Activated CD4-positive, alpha-beta T cell treated with anti-CD3 and anti-CD28 coated beads, Interleukin-2, amount 10 ng/mL, durations not matched to agents 24 days and 14 days (primary cell): ENCODE data around the gene CFP. TPM values are rescaled to one million over a fixed set of nuclear protein-coding genes. Genes with fewer than 3 reads are reported as not detected.

Source experiments
- DNase-seq: peaks from one replicate; pipeline ENCODE4 v3.0.0; 2022
- H3K27ac Mint-ChIP-seq: one replicate; pipeline ENCODE4 v1.8.0; 2022; ENCODE audit warnings: mild to moderate bottlenecking, mixed read lengths
- H3K27me3 Mint-ChIP-seq: one replicate; pipeline ENCODE4 v1.8.0; 2022; ENCODE audit warnings: mixed read lengths
- H3K36me3 Mint-ChIP-seq: one replicate; pipeline ENCODE4 v1.8.0; 2022; ENCODE audit warnings: low read depth, mild to moderate bottlenecking, mixed read lengths
- H3K4me1 Mint-ChIP-seq: one replicate; pipeline ENCODE4 v1.8.0; 2021; ENCODE audit warnings: mixed read lengths
- H3K4me3 Mint-ChIP-seq: one replicate; pipeline ENCODE4 v1.8.0; 2022; ENCODE audit warnings: mild to moderate bottlenecking, moderate library complexity, mixed read lengths
- H3K9me3 Mint-ChIP-seq: one replicate; pipeline ENCODE4 v1.8.0; 2021; ENCODE audit warnings: mixed read lengths
- intact Hi-C: fragments of 100-400 bp; cut with micrococcal nuclease; formaldehyde crosslinking; loops from one replicate; pipeline ENCODE4 v1.15.1; 2023
- total RNA-seq: library from RNA; stranded (reverse); gene quantifications from 2 replicates; pipeline ENCODE4 v1.2.3, GENCODE V29; 2022

Gene CFP
- total RNA-seq, 1 donor from 2014 or later: 4.0 TPM

DNA sequence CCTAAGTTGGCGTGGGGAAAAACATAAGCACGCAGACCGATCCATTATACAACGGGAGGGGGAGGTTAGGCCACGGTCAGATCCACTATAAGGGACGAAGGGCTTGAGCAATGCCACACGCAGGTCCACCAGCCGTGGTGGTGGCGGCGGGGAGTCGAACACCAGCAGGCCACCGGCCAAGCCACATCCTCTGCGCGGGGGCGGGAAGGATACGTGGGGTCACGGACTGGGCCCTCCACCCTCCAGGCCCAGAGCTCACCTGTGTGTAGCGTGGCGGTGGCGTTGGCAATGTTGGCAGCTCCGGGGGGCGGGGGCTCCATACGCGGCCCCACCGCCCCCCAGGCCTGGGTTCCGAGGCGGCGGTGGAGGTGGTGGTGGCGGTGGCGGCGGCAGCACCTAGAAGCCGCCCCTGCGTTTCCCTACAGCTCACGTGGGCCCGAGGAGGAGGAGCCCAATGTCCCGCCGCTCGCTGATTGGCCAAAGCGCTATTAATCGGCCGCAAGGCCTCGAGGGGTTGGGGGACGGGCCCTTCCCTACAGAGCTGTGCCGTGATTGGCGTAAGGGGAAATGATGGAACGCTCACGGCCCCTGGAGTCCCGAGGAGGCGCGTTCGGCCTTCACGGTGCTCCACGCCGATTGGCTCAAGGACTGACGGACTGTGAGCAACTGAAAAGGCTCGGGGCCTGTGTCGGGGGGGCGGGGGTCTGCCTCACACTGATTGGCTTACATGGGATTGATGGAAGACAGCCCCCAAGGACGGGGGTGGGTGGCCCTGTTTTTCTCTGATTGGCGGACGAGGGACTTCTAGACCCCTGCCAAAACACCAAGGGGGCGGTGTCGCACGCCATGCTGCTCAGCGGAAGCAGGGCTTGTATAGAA is 20.7 kb upstream of the CFP start, which contains the start of gene ELK1:
Gene ELK1, minus strand, starts transcription at position 400 of the 879 bp plus-strand sequence. CDS start 9,122 bp downstream, outside the sequence.
- Mint-ChIP-seq H3K36me3 (peaks cover 61% of the 10 kb centered on the region), H3K4me1 (peaks cover 49% of the 10 kb centered on the region), H3K4me3 (peak within 1 kb of the TSS; percentile 93), H3K27ac (peak within 1 kb of the TSS; percentile 94), H3K27me3 (no peaks in the 10 kb centered on the region), H3K9me3 (no peaks in the 10 kb centered on the region)
- intact Hi-C loops: loop anchor here (1.0 to 10.0 kb wide), 11 partner anchors 8 to 827 kb away; partner anchors contain the start of genes ARAF, CDK16, FTSJ1 and TIMP1
- DNase-seq: peak; percentile 96

DNA sequence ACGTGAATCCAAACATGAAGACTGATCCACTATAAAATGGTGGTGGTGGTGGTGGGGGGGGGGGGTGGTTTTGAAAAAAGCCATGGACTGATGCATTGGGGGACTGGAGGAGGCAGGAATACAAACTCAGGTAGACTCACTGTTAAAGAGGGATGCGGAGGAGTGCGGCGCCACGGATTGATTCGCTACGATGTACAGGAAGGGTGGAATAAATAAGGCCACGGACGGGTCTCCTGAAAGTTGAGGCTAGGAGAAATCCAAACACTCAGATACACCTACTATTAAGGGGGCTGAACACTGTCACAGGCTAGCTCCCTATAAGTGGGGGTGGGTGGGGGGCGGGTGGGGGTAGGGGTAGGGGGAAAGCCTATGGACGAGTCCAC is 20.0 kb upstream of the CFP start:
- H3K9me3 Mint-ChIP-seq: no peaks in the 10 kb centered on the region
- DNase-seq: no peak
- peak overlapping the region; percentile 93 for H3K4me3 Mint-ChIP-seq
- H3K36me3 Mint-ChIP-seq: peaks cover 58% of the 10 kb centered on the region
- H3K4me1 Mint-ChIP-seq: peaks cover 53% of the 10 kb centered on the region
- peak overlapping the region; percentile 89 for H3K27ac Mint-ChIP-seq
- intact Hi-C loops: loop anchor here (1.0 to 10.0 kb wide), 11 partner anchors 9 to 828 kb away; partner anchors contain the start of genes ARAF, CDK16, FTSJ1 and TIMP1
- H3K27me3 Mint-ChIP-seq: no peaks in the 10 kb centered on the region

DNA sequence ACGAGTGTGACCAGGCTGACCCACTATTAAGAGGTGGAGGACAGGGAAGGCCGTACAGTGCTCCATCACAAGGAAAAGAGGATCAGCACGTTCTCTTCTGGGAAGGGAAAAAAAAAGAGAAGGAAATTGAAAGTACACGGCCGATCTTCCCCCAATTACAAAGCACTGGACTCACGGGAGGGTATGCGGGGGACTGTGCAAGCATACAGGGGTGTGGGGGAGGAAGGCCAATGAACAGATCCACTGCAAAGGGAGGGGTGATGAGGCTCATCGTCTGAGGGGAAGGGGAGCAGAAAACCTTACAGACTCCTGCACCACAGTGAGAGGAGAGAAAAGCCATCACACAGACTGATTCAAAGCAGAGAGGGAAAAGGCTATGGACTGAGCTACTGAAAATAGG is 19.5 kb upstream of the CFP start:
- H3K36me3 Mint-ChIP-seq: peaks cover 59% of the 10 kb centered on the region
- H3K27me3 Mint-ChIP-seq: no peaks in the 10 kb centered on the region
- H3K4me3 Mint-ChIP-seq: peak overlapping the region; percentile 93
- H3K9me3 Mint-ChIP-seq: no peaks in the 10 kb centered on the region
- intact Hi-C loops: no loop called here
- DNase-seq: no peak
- peaks cover 55% of the 10 kb centered on the region for H3K4me1 Mint-ChIP-seq
- H3K27ac Mint-ChIP-seq: peak overlapping the region; percentile 89

DNA sequence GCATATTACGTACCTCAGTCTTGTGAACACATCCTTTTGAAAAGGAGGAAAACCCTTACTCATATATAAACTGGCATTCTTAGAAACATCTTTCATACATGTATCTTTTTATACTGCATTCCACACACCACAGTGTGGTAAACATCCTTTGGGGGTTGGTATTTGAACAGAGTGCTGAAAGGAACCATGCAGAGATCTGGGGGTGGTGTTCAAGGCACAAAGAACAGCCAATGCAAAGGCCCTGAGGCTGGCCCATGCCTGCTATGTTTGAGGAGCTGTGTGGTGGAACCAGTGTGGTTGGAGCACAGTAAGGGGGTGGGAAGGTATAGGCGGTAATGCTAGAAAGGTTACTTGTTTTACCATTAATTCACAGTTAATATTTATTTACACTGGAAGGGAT is 18.6 kb upstream of the CFP start:
- H3K4me3 Mint-ChIP-seq: peak overlapping the region; percentile 93
- H3K36me3 Mint-ChIP-seq: peaks cover 55% of the 10 kb centered on the region
- H3K27me3 Mint-ChIP-seq: no peaks in the 10 kb centered on the region
- peaks cover 60% of the 10 kb centered on the region for H3K4me1 Mint-ChIP-seq
- intact Hi-C loops: no loop called here
- H3K27ac Mint-ChIP-seq: peak overlapping the region; percentile 89
- peak; percentile 68 for DNase-seq
- H3K9me3 Mint-ChIP-seq: no peaks in the 10 kb centered on the region

DNA sequence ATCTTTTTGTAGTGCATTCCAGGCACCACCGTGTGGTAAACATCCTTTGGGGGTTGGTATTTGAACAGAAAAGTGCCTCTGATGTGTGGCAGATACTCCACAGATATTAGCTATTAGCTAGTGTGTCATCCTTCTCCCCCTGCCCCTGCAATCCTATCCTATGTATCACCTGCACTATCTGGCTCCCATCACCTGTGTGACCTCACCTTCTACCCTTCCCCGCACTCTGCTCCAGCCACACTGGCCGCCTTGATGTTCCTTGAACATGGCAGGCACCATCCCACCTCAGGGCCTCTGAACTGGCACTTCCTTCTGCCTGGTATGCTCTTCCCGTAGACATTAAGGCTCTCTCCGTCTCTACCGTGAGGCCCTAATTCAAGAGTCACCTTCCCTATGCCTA is 16.9 kb upstream of the CFP start:
- H3K36me3 Mint-ChIP-seq: peaks cover 45% of the 10 kb centered on the region
- intact Hi-C loops: no loop called here
- peak overlapping the region; percentile 22 for H3K4me3 Mint-ChIP-seq
- H3K4me1 Mint-ChIP-seq: peaks cover 49% of the 10 kb centered on the region
- H3K27ac Mint-ChIP-seq: peak overlapping the region; percentile 61
- H3K27me3 Mint-ChIP-seq: no peaks in the 10 kb centered on the region
- no peaks in the 10 kb centered on the region for H3K9me3 Mint-ChIP-seq
- no peak for DNase-seq

DNA sequence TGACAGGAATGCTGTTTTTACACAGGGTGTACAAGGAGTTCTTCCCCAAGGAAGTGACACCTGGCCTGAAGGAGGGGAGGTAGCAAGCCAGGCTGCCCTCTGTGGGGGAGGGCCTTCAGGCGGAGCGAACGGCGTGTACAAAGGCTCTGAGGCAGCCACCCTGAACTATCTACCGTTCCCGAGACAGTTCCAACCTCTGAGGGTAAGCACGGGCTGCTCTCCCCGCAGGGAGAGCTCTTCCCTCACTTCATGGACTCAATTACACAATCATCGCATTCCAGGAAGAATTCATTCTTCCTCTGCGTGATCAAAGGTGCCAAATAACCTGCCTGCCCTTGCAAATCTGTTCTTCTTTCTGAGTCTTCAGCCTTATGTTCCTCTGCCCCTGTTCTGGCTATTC is 15.8 kb upstream of the CFP start:
- no peak overlapping the region for H3K4me3 Mint-ChIP-seq
- no peaks in the 10 kb centered on the region for H3K27me3 Mint-ChIP-seq
- H3K27ac Mint-ChIP-seq: no peak overlapping the region
- intact Hi-C loops: no loop called here
- H3K9me3 Mint-ChIP-seq: no peaks in the 10 kb centered on the region
- no peak for DNase-seq
- peaks cover 38% of the 10 kb centered on the region for H3K4me1 Mint-ChIP-seq
- H3K36me3 Mint-ChIP-seq: peaks cover 47% of the 10 kb centered on the region

DNA sequence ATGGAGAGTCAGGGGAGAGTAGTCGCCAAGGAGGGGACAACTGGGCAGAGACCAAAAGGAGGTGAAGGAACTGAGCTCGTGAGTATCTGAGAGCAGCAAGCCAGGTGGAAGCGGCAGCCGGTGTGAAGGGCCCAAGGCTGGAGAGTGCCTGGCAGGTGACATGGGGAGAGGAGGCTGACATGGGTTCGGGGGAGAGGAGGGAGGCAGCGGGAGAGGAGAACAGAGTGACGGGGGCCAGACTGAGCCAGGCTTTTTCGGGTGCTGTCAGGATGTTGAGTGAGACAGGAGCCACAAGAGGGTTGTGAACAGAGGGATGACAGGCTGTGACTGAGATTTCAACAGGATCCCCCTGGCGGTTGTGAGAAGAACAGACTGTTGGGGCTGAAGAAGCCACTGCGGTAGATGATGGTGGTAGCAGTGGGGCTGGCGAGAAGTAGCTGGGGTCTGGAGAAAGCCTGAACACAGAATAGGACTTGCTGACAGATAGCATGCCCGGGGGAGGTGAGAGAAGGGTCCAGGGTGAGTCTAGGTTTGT is 14.9 kb upstream of the CFP start:
- H3K27me3 Mint-ChIP-seq: no peaks in the 10 kb centered on the region
- H3K27ac Mint-ChIP-seq: peak overlapping the region; percentile 66
- DNase-seq: no peak
- intact Hi-C loops: no loop called here
- H3K4me1 Mint-ChIP-seq: peaks cover 38% of the 10 kb centered on the region
- H3K9me3 Mint-ChIP-seq: no peaks in the 10 kb centered on the region
- no peak overlapping the region for H3K4me3 Mint-ChIP-seq
- H3K36me3 Mint-ChIP-seq: peaks cover 56% of the 10 kb centered on the region

DNA sequence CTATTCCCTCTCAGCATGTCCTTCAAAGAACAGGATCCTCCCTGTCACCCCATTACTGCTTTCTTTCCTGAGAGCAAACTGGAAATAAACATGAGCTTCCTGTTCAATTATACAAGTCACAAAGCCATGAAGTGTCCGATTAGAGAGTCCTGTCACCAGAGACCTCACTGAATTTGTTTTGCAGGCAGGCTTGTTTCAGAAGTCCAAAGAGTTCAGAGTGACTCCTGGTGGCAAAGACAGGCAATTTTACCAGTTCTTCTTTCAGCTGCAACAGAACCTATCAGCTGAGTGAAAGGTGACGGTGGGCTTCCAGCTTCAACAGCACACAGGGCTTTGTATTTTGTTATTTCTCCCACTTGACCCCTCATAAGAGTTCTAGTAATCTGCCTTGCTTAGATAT is 14.2 kb upstream of the CFP start:
- intact Hi-C loops: no loop called here
- no peaks in the 10 kb centered on the region for H3K9me3 Mint-ChIP-seq

DNA sequence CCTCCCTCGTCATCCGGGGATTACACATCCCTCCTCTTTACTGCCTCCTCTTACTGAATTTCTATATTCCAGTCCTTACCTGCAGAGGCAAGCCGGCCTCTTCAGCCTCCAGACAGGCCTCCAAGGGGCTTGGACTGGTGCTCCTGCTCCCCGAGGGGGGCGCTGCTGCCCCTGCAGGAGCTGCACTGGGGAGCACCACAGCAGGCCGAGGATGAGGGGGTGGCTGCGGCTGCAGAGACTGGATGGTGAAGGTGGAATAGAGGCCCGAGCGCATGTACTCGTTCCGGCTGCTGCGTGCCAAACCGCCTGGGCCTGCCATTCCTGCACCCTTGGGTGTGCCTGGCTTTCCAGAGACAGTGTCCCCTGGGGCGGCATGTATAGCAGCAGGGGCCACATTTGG is 9.1 kb upstream of the CFP start:
- no peak for DNase-seq
- H3K4me3 Mint-ChIP-seq: peak overlapping the region; percentile 66
- intact Hi-C loops: loop anchor here (5.0 kb wide), 1 partner anchor 57 kb away; the partner anchor contains the start of gene TIMP1
- H3K36me3 Mint-ChIP-seq: peaks cover 58% of the 10 kb centered on the region
- H3K27ac Mint-ChIP-seq: no peak overlapping the region
- H3K27me3 Mint-ChIP-seq: no peaks in the 10 kb centered on the region
- H3K4me1 Mint-ChIP-seq: peaks cover 23% of the 10 kb centered on the region
- no peaks in the 10 kb centered on the region for H3K9me3 Mint-ChIP-seq

More for the DNA sequence above, 14.2 kb upstream of the CFP start:
- Mint-ChIP-seq H3K36me3 (peaks cover 56% of the 10 kb centered on the region), H3K4me1 (peaks cover 35% of the 10 kb centered on the region), H3K27ac (no peak overlapping the region), H3K4me3 (no peak overlapping the region), H3K27me3 (no peaks in the 10 kb centered on the region)
- no peak for DNase-seq

DNA sequence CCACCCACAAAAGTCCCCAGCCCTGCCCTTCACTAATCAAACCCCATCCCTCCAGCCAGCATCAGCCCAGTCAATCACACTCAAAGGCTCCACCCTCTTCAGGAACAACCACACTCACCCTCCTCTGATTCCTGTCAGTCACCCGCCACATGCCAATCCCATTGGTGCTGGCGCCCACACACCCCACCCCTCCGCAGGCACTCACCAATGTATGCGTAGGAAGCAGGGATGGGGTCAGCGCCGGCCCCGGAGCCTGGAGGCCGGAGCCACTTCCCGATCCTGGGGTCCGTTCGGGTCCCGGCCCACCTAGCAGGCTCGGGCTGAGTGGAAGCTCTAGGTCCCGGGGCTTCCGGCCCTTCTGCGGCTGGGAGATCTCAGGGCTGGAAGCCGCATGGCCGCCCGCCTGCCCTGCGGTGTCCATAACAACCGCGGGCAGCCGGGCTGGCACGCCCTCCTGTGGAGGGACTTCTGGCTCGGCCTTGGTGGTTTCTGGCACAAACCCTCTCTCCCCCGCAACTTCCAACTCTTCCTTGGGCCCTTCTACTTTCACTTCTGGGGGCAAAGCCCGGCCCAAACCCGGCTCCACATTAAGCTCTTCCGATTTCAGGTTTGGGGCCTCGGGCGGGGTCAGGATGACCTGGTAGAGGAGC is 7.9 kb upstream of the CFP start:
- Mint-ChIP-seq H3K9me3 (no peaks in the 10 kb centered on the region), H3K27me3 (no peaks in the 10 kb centered on the region), H3K27ac (peak overlapping the region; percentile 17), H3K4me1 (peaks cover 21% of the 10 kb centered on the region), H3K4me3 (peak overlapping the region; percentile 66), H3K36me3 (peaks cover 58% of the 10 kb centered on the region)
- intact Hi-C loops: loop anchor here (2.0 to 5.0 kb wide), 2 partner anchors 13 to 55 kb away; partner anchors contain the start of genes ELK1 and TIMP1
- DNase-seq: peak; percentile 76

DNA sequence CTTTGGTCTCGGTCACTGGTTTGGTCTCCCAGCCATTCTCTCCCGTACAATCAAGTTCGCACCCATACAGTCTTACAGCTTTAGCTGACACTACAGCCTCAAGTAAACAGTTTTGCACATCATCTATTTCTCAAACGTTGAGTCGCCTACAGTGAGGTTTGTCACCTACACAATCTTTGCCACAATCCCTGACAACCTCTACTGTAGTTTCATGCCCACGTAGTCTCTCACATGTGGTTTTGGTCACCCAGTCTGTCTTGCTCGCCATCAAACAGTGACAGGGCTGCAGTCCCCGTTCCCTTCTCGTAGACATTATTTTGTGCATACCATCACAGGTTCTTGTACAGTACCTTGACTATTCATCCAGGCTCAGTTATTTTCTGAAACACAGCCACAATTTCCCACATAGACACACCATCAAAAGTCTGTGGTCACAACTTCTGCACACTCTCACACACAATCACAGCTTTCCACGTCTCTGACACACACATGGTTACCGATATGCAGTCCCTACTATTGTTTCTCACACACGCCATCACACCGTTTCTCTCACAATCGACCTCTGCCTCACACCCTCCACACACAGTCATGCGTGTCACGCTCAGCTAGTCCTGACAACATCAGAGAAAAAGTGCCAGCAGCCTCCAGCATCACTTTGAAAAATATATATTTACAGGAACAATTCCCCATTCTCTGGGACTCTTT is 5.3 kb upstream of the CFP start:
- Mint-ChIP-seq H3K27ac (no peak overlapping the region), H3K36me3 (peaks cover 41% of the 10 kb centered on the region), H3K27me3 (no peaks in the 10 kb centered on the region), H3K4me1 (peaks cover 24% of the 10 kb centered on the region), H3K9me3 (no peaks in the 10 kb centered on the region), H3K4me3 (no peak overlapping the region)
- DNase-seq: no peak
- intact Hi-C loops: loop anchor here (5.0 kb wide), 1 partner anchor 53 kb away; the partner anchor contains the start of gene TIMP1

DNA sequence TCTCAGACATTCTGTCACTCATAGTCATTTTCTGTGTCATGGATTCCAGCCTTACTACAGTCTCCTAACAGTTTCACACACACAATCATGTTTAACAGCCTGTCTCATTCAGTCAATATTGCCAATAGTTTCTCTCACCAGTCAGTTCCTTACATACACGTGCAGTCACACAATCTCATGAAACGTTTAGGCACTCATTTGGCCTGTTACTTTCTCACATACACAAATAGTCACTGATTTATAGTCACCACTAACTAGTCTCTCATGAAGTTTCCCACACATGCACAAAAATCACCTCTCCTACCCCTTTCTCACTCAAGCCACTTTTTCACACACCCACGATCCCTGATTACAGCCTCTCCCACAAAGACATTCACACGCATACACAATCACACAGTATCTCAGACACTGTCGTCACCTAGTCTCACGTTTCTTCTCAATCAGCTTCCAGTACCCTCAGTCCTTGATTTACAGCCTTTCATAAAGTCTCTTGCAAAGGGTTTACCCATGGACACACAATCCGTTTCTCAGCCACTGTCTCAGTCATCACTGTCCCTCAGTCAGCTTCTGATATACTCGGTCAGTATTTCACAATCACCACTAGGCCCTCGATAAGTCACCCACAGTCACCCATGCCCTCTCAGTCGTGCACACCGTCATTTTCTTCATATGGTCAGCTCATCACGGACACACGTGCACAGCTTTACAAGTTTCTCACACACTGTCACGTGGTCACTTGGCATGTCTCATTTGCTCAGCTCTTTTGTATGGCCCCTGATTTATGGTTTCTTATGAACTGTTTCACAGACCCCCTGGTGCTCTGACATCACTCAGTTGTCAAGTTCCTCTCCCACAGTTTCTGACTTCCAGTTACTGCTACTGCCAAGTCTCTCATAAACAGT is 4.2 kb upstream of the CFP start:
- H3K4me1 Mint-ChIP-seq: peaks cover 29% of the 10 kb centered on the region
- DNase-seq: no peak
- no peaks in the 10 kb centered on the region for H3K27me3 Mint-ChIP-seq
- peaks cover 30% of the 10 kb centered on the region for H3K36me3 Mint-ChIP-seq
- no peak overlapping the region for H3K4me3 Mint-ChIP-seq
- intact Hi-C loops: no loop called here
- H3K9me3 Mint-ChIP-seq: no peaks in the 10 kb centered on the region
- no peak overlapping the region for H3K27ac Mint-ChIP-seq
